Common myeloid progenitor, CD34-positive (primary cell): ENCODE data around the gene THAP7.
A peak's percentile ranks its signal among the peaks of the same experiment; 100 is the strongest.
"Not testable (repeated sequence)": the region's sequence is repeated elsewhere in the genome, so short reads cannot be mapped to it uniquely, and the experiment has no call there.

Experiments used
- CTCF ChIA-PET: fragments of 350-600 bp; sonication (Branson Sonifier 250); formaldehyde crosslinking; loops from one replicate; lab custom pipeline; 2021; ENCODE audit warnings: antibody characterized with exemption; lab: Charles Lee
- POLR2A ChIA-PET: fragments of 350-600 bp; sonication (Branson Sonifier 250); formaldehyde crosslinking; loops from one replicate; lab custom pipeline; 2021; ENCODE audit warnings: antibody characterized with exemption; lab: Charles Lee
- DNase-seq, 3 donors: peaks; one replicate each; pipeline versions ENCODE4 v3.0.0 to v3.0.0-alpha.2; 2013
- H3K27ac ChIP-seq, 2 experiments: 1 replicate in 1 of 2; 2 replicates in 1 of 2; pipeline ENCODE4 v1.7.0; 2013; ENCODE audit warnings: inconsistent platforms in 2 of 2, low read length in 2 of 2, mild to moderate bottlenecking in 2 of 2, low read depth in 1 of 2, moderate library complexity in 1 of 2; ENCODE audit not compliant: severe bottlenecking in 2 of 2, insufficient read depth in 1 of 2, poor library complexity in 1 of 2
- H3K27me3 ChIP-seq, 5 experiments: replicated peaks in 2 of 5; 1 replicate in 3 of 5; 2 replicates in 2 of 5; pipeline versions ENCODE4 v1.6.1 to v1.7.0; 2013; ENCODE audit warnings: low read length in 4 of 5, mild to moderate bottlenecking in 2 of 5, moderate library complexity in 2 of 5, inconsistent platforms in 1 of 5; ENCODE audit not compliant: insufficient read depth in 5 of 5, control insufficient read depth in 4 of 5
- H3K36me3 ChIP-seq, 4 experiments: 1 replicate in 2 of 4; 2 replicates in 2 of 4; pipeline versions ENCODE4 v1.6.1 to v1.7.0; 2013; ENCODE audit warnings: low read length in 3 of 4, control low read depth in 1 of 4, mild to moderate bottlenecking in 1 of 4; ENCODE audit not compliant: control insufficient read depth in 4 of 4, insufficient read depth in 4 of 4
- H3K4me1 ChIP-seq, 4 experiments: 1 replicate in 3 of 4; 2 replicates in 1 of 4; pipeline versions ENCODE4 v1.6.1 to v1.7.1; 2013; ENCODE audit warnings: low read length in 3 of 4, mild to moderate bottlenecking in 3 of 4, control low read depth in 1 of 4, inconsistent platforms in 1 of 4, moderate library complexity in 1 of 4; ENCODE audit not compliant: control insufficient read depth in 4 of 4, insufficient read depth in 4 of 4; ENCODE audit errors: control extremely low read depth in 1 of 4
- H3K4me3 ChIP-seq, 7 experiments: 1 replicate in 4 of 7; 2 replicates in 3 of 7; pipeline versions ENCODE4 v1.5.1 to v1.7.0; 2013; ENCODE audit warnings: mild to moderate bottlenecking in 7 of 7, low read length in 6 of 7, moderate library complexity in 6 of 7, inconsistent platforms in 2 of 7, low read depth in 2 of 7, control low read depth in 1 of 7; ENCODE audit not compliant: insufficient read depth in 4 of 7, control insufficient read depth in 1 of 7; ENCODE audit errors: extremely low read depth in 1 of 7
- H3K9me3 ChIP-seq, 5 experiments: 1 replicate in 4 of 5; 2 replicates in 1 of 5; pipeline versions ENCODE4 v1.6.1 to v1.7.1; 2013; ENCODE audit warnings: low read length in 4 of 5, mild to moderate bottlenecking in 2 of 5, inconsistent platforms in 1 of 5, low read depth in 1 of 5, moderate library complexity in 1 of 5; ENCODE audit not compliant: control insufficient read depth in 4 of 5, insufficient read depth in 2 of 5; ENCODE audit errors: control extremely low read depth in 1 of 5
- WGBS: methylation state at CpG from one replicate; pipeline ENCODE4 v1.1.5; 2013; ENCODE audit not compliant: insufficient coverage; 5-methylcytosine and 5-hydroxymethylcytosine counted together

THAP7 gene

GRCh38 chr22:20972014-20972694, 29.8 kb downstream of the THAP7 start:
- H3K27me3 ChIP-seq, H3K4me3 ChIP-seq, H3K27ac ChIP-seq, POLR2A ChIA-PET, H3K36me3 ChIP-seq, H3K9me3 ChIP-seq: not testable (repeated sequence)
- WGBS, result 91% methylated on average over 7 of the region's 11 CpGs
- CTCF ChIA-PET, result interaction anchor here (0.7 to 2.7 kb wide), 4 partner anchors 9 to 1773 kb away, joined by 3 to 9 read pairs (median 6); no protein-coding TSS in a partner anchor
- peaks cover 0 to 28% (median 14%) of the 10 kb centered on the region in 4 experiments for H3K4me1 ChIP-seq
- DNase-seq, result peak in 2 of 3 donors; percentile 34 to 36

GRCh38 chr22:20970939-20971657, 30.8 kb downstream of the THAP7 start:
- ChIA-PET CTCF (interaction anchor here (1.0 to 2.7 kb wide), 4 partner anchors 8 to 13 kb away, joined by 3 to 9 read pairs (median 6); no protein-coding TSS in a partner anchor), POLR2A (no interaction called here)
- no peaks in the 10 kb centered on the region for H3K27me3 ChIP-seq
- peaks cover 0 to 30% (median 14%) of the 10 kb centered on the region in 4 experiments for H3K4me1 ChIP-seq
- no peak overlapping the region for H3K4me3 ChIP-seq
- H3K9me3 ChIP-seq, result no peaks in the 10 kb centered on the region
- no peaks in the 10 kb centered on the region for H3K36me3 ChIP-seq
- DNase-seq, result no peak
- WGBS, result 100% methylated on average over 3 of the region's 4 CpGs
- H3K27ac ChIP-seq, result no peak overlapping the region

GRCh38 chr22:20968281-20968977, 33.5 kb downstream of the THAP7 start:
- peak in 2 of 3 donors; percentile 42 to 50 for DNase-seq
- POLR2A ChIA-PET, result interaction anchor here (0.6 kb wide), 2 partner anchors 11 to 53 kb away, joined by 3 to 4 read pairs; no protein-coding TSS in a partner anchor
- 100% methylated on average over 3 of the region's 7 CpGs for WGBS
- Histone ChIP-seq H3K27ac (no peak overlapping the region), H3K9me3 (no peaks in the 10 kb centered on the region), H3K36me3 (no peaks in the 10 kb centered on the region), H3K4me1 (peaks cover 0 to 46% (median 25%) of the 10 kb centered on the region in 4 experiments), H3K27me3 (peaks cover 0 to 21% (median 5%) of the 10 kb centered on the region in 5 experiments), H3K4me3 (no peak overlapping the region)
- CTCF ChIA-PET, result interaction anchor here (0.6 to 2.7 kb wide), 8 partner anchors 8 to 661 kb away, joined by 3 to 12 read pairs (median 6); partner anchors contain the start of gene LZTR1

- H3K4me3 ChIP-seq, result no peak overlapping the region
- WGBS, result 91% methylated on average over 12 of the region's 19 CpGs
- no peak overlapping the region for H3K27ac ChIP-seq
- DNase-seq, result no peak
- no peaks in the 10 kb centered on the region for H3K36me3 ChIP-seq
- CTCF ChIA-PET, result interaction anchor here (0.5 to 2.7 kb wide), 8 partner anchors 8 to 134 kb away, joined by 3 to 12 read pairs (median 6); partner anchors contain the start of gene LZTR1
- POLR2A ChIA-PET, result interaction anchor here (0.6 kb wide), 2 partner anchors 11 to 53 kb away, joined by 3 to 4 read pairs; no protein-coding TSS in a partner anchor
- H3K9me3 ChIP-seq, result no peaks in the 10 kb centered on the region
- peaks cover 0 to 46% (median 25%) of the 10 kb centered on the region in 4 experiments for H3K4me1 ChIP-seq
- H3K27me3 ChIP-seq, result peaks cover 0 to 21% (median 5%) of the 10 kb centered on the region in 5 experiments
Observed at GRCh38 chr22:20967697-20968211, 34.2 kb downstream of the THAP7 start.

- CTCF ChIA-PET, result interaction anchor here (0.5 to 2.7 kb wide), 4 partner anchors 9 to 135 kb away, joined by 3 to 12 read pairs (median 8); no protein-coding TSS in a partner anchor
- peaks cover 0 to 41% (median 23%) of the 10 kb centered on the region in 4 experiments for H3K4me1 ChIP-seq
- 88% methylated on average over 18 of the region's 22 CpGs for WGBS
- H3K9me3 ChIP-seq, result no peaks in the 10 kb centered on the region
- POLR2A ChIA-PET, result no interaction called here
- DNase-seq, result no peak
- H3K4me3 ChIP-seq, result no peak within 1 kb of the TSS
- no peak within 1 kb of the TSS for H3K27ac ChIP-seq
- no peaks in the 10 kb centered on the region for H3K36me3 ChIP-seq
- H3K27me3 ChIP-seq, result peaks cover 0 to 21% (median 5%) of the 10 kb centered on the region in 5 experiments
Observed at GRCh38 chr22:20966883-20967696, 34.8 kb downstream of the THAP7 start, which contains the start of gene AIFM3. Gene AIFM3, plus strand, starts transcription at chr22:20967255. Its CDS starts 690 bp downstream, at chr22:20967945.
